ENCODE data around the gene CMTM8.
A peak's percentile ranks its signal among the peaks of the same experiment; 100 is the strongest.
"Not testable (repeated sequence)": the region's sequence is repeated elsewhere in the genome, so short reads cannot be mapped to it uniquely, and the experiment has no call there.

CMTM8 gene

DNA sequence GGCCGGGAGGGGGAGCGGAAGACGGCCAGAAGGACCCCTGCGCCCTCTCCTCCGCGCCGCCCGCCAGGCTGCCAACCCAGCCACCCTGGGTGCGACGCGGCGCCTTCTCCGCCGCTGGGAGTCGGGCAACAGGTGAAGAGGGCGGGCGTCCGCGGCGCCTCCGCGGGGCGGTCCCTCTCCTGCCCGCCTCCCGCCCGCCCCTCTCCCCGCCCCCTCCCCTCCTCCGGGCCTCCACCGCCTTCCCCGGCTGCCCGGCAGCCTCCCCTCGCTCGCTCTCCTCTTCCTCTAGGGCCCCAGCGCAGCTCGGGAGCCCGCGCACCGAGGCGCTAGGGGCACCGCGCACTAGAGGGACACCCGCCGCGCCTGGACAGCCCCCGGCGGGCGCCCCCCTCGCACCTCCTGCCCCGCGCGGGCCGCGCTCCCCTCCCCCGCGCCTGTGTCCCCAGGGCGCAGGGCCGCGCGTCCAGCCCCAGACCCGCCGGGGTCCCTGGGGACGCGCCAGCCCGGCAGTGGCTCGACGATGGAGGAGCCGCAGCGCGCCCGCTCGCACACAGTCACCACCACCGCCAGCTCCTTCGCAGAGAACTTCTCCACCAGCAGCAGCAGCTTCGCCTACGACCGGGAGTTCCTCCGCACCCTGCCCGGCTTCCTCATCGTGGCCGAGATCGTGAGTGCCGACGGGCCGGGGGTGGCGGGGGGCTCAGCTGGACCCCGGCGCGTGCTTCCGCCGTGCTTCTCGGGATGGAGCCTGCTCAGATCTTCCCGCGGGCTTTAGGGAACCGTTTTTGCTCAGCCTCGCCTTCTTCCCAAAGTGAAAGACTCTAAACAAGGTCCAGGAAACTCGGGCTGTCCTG lies at the start of gene CMTM8:
Gene CMTM8 (plus strand): TSS at position 228 of the 854 bp plus-strand sequence. CDS start 293 bp downstream, at position 521.
- Mint-ChIP-seq H3K4me3 (peak within 1 kb of the TSS; percentile 80), H3K27me3 (peaks cover 55% of the 10 kb centered on the region), H3K27ac (peak within 1 kb of the TSS; percentile 11), H3K4me1 (ENCODE audit: low read depth) (peaks cover 23% of the 10 kb centered on the region), H3K9me3 (peaks cover 16% of the 10 kb centered on the region), H3K36me3 (ENCODE audit: low read depth) (no peaks in the 10 kb centered on the region)
- intact Hi-C loops (cut with micrococcal nuclease): no loop called here

GRCh38 chr3:32189693-32190092 lies 48.8 kb upstream of the CMTM8 start:
- no peaks in the 10 kb centered on the region for H3K9me3 Mint-ChIP-seq
- H3K27me3 Mint-ChIP-seq: peaks cover 5% of the 10 kb centered on the region
- H3K4me3 Mint-ChIP-seq: no peak overlapping the region
- intact Hi-C loops (cut with micrococcal nuclease): no loop called here
- no peaks in the 10 kb centered on the region for H3K36me3 Mint-ChIP-seq (ENCODE audit: low read depth)
- no peak overlapping the region for H3K27ac Mint-ChIP-seq
- H3K4me1 Mint-ChIP-seq (ENCODE audit: low read depth): no peaks in the 10 kb centered on the region

DNA sequence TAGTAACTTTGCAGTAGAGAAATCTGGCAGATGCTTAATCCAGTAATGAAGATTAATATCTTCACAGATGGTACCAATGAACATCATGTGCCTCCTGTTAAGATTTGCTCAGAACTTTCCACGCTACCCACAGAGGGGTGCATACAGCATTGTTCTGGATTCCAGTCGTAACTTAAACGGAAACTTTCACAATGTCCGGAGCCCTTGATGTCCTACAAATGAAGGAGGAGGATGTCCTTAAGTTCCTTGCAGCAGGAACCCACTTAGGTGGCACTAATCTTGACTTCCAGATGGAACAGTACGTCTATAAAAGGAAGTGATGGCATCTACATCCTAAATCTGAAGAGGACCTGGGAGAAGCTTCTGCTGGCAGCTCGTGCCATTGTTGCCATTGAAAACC lies 47.9 kb upstream of the CMTM8 start:
- H3K27me3 Mint-ChIP-seq; H3K9me3 Mint-ChIP-seq; intact Hi-C loops (cut with micrococcal nuclease); H3K36me3 Mint-ChIP-seq (ENCODE audit: low read depth); H3K4me3 Mint-ChIP-seq; H3K4me1 Mint-ChIP-seq (ENCODE audit: low read depth); H3K27ac Mint-ChIP-seq: not testable (repeated sequence)

GRCh38 chr3:32193101-32193500 lies 45.4 kb upstream of the CMTM8 start:
- Mint-ChIP-seq H3K27ac (peak overlapping the region; percentile 12), H3K4me3 (no peak overlapping the region), H3K4me1 (ENCODE audit: low read depth) (no peaks in the 10 kb centered on the region), H3K27me3 (peaks cover 5% of the 10 kb centered on the region), H3K9me3 (no peaks in the 10 kb centered on the region), H3K36me3 (ENCODE audit: low read depth) (no peaks in the 10 kb centered on the region)
- intact Hi-C loops (cut with micrococcal nuclease): no loop called here

DNA sequence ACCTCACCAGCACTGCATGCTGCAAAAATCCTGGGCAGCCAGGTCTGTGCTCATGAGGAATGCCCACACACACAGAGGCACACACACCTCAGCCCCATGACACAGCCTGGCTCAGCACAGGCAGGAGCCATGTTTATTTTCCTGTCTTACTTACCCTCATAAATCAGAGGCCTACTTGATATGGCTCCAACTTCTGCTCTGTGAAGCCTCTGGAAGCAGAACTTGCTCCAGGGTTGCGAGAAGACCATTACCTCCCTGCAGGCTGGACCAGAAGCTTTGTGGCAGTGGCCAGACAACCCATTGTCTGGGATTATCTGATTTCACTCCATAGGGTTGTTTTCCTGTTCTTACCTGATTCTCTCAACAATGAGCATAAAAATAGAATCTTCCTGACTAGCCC lies 43.8 kb upstream of the CMTM8 start:
- intact Hi-C loops (cut with micrococcal nuclease): no loop called here
- H3K4me1 Mint-ChIP-seq (ENCODE audit: low read depth): peaks cover 9% of the 10 kb centered on the region
- no peak overlapping the region for H3K4me3 Mint-ChIP-seq
- H3K27me3 Mint-ChIP-seq: peaks cover 5% of the 10 kb centered on the region
- H3K9me3 Mint-ChIP-seq: no peaks in the 10 kb centered on the region
- no peaks in the 10 kb centered on the region for H3K36me3 Mint-ChIP-seq (ENCODE audit: low read depth)
- no peak overlapping the region for H3K27ac Mint-ChIP-seq

DNA sequence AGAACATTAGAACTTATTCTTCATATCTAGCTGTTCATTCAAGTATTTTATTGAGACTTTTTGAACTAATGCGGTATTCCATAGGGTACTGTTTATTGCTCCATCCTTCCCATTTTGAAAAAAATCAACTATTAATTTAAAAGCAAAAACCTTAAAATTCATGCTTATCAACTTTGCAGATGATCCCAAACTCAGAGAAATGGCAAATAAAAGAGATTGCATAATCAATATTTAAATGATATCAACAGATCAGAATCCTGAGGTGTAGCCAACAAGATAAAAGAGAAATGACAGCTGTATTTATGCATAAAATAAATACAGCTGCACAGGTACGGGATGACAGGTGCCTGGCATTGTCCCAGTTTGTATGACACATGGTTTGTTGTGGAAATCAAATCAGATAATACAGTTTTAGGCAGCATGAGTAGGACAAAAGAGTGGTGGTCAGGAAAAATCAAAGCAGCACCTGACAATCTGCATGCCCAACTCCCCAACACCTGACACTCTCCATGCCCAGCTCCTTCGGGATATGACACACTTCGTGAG lies 42.4 kb upstream of the CMTM8 start:
- Mint-ChIP-seq H3K36me3 (ENCODE audit: low read depth) (no peaks in the 10 kb centered on the region), H3K27ac (no peak overlapping the region), H3K4me1 (ENCODE audit: low read depth) (peaks cover 9% of the 10 kb centered on the region), H3K27me3 (peaks cover 3% of the 10 kb centered on the region), H3K9me3 (no peaks in the 10 kb centered on the region), H3K4me3 (no peak overlapping the region)
- intact Hi-C loops (cut with micrococcal nuclease): no loop called here

DNA sequence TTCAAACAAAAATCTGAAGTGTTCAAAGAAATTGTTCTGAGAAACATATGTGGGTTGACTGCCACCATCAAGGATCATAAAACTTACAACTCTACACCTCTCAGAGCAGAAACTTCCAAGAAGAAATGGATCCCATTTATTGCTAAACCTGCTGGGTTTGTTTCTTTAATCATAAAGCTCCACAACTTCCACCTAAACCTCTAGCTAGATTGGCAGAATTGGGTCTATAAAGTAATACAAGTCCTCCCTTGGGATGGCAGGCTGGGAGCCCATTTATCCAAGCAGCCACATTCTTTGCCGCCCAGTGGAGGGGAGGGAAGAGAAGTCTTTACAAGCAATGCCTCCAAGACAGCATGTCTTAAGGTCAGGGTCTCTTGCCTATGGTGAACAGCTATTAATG lies 40.5 kb upstream of the CMTM8 start:
- Mint-ChIP-seq H3K27me3 (peaks cover 2% of the 10 kb centered on the region), H3K4me3 (no peak overlapping the region), H3K4me1 (ENCODE audit: low read depth) (peaks cover 9% of the 10 kb centered on the region), H3K36me3 (ENCODE audit: low read depth) (no peaks in the 10 kb centered on the region), H3K27ac (no peak overlapping the region), H3K9me3 (no peaks in the 10 kb centered on the region)
- intact Hi-C loops (cut with micrococcal nuclease): no loop called here

- Mint-ChIP-seq H3K4me1 (ENCODE audit: low read depth) (peaks cover 9% of the 10 kb centered on the region), H3K36me3 (ENCODE audit: low read depth) (no peaks in the 10 kb centered on the region), H3K9me3 (no peaks in the 10 kb centered on the region), H3K27me3 (peaks cover 2% of the 10 kb centered on the region), H3K27ac (no peak overlapping the region), H3K4me3 (no peak overlapping the region)
- intact Hi-C loops (cut with micrococcal nuclease): no loop called here
Measured at GRCh38 chr3:32198714-32199113, 39.8 kb upstream of the CMTM8 start.

DNA sequence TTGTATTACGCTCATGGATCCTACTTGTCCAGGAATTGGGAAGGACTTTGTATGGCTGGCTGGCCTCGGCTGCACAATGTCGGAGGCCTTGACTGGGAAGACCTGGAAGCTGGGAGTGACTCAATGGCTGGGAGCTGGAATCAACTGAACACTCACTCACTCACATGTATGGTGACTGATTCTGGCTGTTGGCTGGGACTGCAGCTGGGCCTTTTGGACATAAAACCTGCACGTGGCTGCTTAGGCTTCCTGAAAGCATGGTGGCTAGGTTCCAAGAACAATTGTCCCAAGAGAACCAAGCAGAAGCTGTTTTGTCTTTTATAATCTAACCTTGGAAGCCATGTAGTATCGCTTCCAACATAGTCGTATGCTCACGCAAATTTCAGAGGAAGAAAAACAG lies 38.0 kb upstream of the CMTM8 start:
- no peaks in the 10 kb centered on the region for H3K9me3 Mint-ChIP-seq

GRCh38 chr3:32200992-32201758 lies 37.3 kb upstream of the CMTM8 start:
- peaks cover 2% of the 10 kb centered on the region for H3K27me3 Mint-ChIP-seq
- H3K36me3 Mint-ChIP-seq (ENCODE audit: low read depth): no peaks in the 10 kb centered on the region
- intact Hi-C loops (cut with micrococcal nuclease): no loop called here
- peaks cover 9% of the 10 kb centered on the region for H3K4me1 Mint-ChIP-seq (ENCODE audit: low read depth)
- H3K27ac Mint-ChIP-seq: no peak overlapping the region
- no peaks in the 10 kb centered on the region for H3K9me3 Mint-ChIP-seq
- H3K4me3 Mint-ChIP-seq: no peak overlapping the region

More for the DNA sequence above, 38.0 kb upstream of the CMTM8 start:
- H3K4me3 Mint-ChIP-seq: no peak overlapping the region
- H3K27me3 Mint-ChIP-seq: peaks cover 2% of the 10 kb centered on the region
- peaks cover 9% of the 10 kb centered on the region for H3K4me1 Mint-ChIP-seq (ENCODE audit: low read depth)
- intact Hi-C loops (cut with micrococcal nuclease): no loop called here
- H3K36me3 Mint-ChIP-seq (ENCODE audit: low read depth): no peaks in the 10 kb centered on the region
- no peak overlapping the region for H3K27ac Mint-ChIP-seq

DNA sequence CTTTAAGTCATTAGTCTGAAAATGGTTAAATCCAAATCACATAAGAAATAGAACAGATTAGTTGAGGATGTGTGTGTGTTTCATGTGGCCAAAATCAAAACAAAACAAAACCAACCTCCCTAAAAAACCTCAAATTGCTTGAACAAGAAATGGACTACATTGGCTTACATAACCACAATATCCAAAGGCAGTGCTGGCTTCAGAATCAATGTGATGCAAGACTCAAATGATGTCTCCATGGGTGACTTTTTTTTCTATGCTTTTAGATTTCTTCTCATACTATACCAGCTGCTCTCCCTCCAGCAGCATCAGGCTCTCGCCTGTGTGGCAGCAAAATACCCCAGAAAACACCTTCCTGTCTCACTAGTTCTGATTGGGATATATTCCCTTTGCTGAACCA lies 36.0 kb upstream of the CMTM8 start:
- peaks cover 9% of the 10 kb centered on the region for H3K4me1 Mint-ChIP-seq (ENCODE audit: low read depth)
- H3K27ac Mint-ChIP-seq: no peak overlapping the region
- no peaks in the 10 kb centered on the region for H3K36me3 Mint-ChIP-seq (ENCODE audit: low read depth)
- no peaks in the 10 kb centered on the region for H3K9me3 Mint-ChIP-seq
- peaks cover 2% of the 10 kb centered on the region for H3K27me3 Mint-ChIP-seq
- H3K4me3 Mint-ChIP-seq: no peak overlapping the region
- intact Hi-C loops (cut with micrococcal nuclease): no loop called here

DNA sequence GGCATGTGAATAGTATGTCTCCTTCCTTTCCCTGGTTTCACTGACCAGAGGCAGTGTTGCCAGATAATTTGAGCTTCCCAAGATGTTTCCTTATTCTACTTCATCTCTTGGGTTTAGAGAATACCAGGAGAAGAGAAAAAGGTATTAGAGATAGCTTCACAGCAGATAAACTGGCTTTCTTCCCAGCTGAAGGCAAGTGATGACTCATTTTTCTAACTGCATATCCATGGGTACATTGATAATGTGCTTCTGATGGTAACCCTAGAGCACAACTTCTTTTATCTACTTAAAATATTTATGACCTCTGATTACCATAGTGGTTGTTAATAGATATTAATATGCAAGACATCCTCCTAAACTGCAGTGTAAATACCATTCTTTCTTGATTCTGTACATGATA lies 34.6 kb upstream of the CMTM8 start:
- no peaks in the 10 kb centered on the region for H3K9me3 Mint-ChIP-seq
- H3K4me3 Mint-ChIP-seq: no peak overlapping the region
- H3K4me1 Mint-ChIP-seq (ENCODE audit: low read depth): peaks cover 10% of the 10 kb centered on the region
- H3K36me3 Mint-ChIP-seq (ENCODE audit: low read depth): no peaks in the 10 kb centered on the region
- peaks cover 2% of the 10 kb centered on the region for H3K27me3 Mint-ChIP-seq
- intact Hi-C loops (cut with micrococcal nuclease): no loop called here
- H3K27ac Mint-ChIP-seq: no peak overlapping the region

DNA sequence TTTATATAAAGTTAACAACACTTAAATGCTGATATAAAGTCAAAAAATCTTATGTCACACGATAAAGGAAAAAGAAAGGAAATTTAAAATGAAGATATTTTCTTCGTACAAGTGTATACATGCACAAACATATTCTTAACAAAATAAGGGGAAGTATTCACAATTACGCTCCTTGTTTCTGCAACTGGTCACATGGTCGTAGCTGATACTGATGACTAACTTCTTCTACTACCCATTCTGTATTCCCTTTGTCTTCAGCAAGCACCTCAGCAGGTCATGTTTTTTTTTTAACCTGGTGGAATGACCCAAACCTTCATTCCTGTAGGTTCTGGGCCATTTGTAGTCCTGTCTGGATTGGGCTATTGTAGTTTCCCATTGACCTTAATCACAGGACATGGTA lies 30.0 kb upstream of the CMTM8 start:
- Mint-ChIP-seq H3K27me3 (no peaks in the 10 kb centered on the region), H3K36me3 (ENCODE audit: low read depth) (no peaks in the 10 kb centered on the region), H3K4me1 (ENCODE audit: low read depth) (peaks cover 7% of the 10 kb centered on the region), H3K4me3 (no peak overlapping the region), H3K9me3 (no peaks in the 10 kb centered on the region), H3K27ac (no peak overlapping the region)
- intact Hi-C loops (cut with micrococcal nuclease): no loop called here

DNA sequence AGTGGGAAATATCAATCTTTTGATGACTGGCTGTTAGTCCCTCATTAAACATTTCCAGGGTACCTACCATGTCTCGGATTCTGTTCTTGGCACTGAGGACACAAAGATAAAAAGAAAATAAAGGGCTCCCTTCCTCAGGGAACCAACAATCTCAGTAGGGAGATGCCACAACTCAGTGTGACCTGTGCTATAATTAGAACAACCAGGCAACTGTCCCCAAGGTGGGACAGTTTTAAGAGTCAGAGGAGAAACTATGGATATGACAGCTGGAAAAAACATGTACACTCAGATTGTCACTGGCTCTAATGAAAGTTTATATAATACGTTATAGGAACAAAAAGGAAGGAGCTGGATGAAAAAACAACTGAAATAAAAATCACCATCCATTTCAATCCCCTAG lies 23.3 kb upstream of the CMTM8 start:
- Mint-ChIP-seq H3K27ac (no peak overlapping the region), H3K4me3 (no peak overlapping the region), H3K9me3 (peaks cover 14% of the 10 kb centered on the region), H3K27me3 (no peaks in the 10 kb centered on the region), H3K4me1 (ENCODE audit: low read depth) (no peaks in the 10 kb centered on the region), H3K36me3 (ENCODE audit: low read depth) (no peaks in the 10 kb centered on the region)
- intact Hi-C loops (cut with micrococcal nuclease): no loop called here

Data from dendritic cell treated with granulocyte-macrophage colony-stimulating factor and Interleukin-4, amounts not matched to agents 40 ng/mL and 50 ng/mL, for 4 days (primary cell).